ENCODE data around the gene FBXL13. TPM values are rescaled to one million over a fixed set of nuclear protein-coding genes. Genes with fewer than 3 reads are reported as not detected.

Gene FBXL13
- total and polyA plus RNA-seq, 2 of the 8 experiments (the other 6 are each of a cell fraction or from before 2014, with no cell fraction given), result 1.2 to 2.8 TPM

- Histone ChIP-seq H4K5ac (ENCODE audit: insufficient read length, low read depth, low read length) (no peak overlapping the region), H2BK5ac (ENCODE audit: low read depth, low read length) (no peak overlapping the region), H2AFZ (ENCODE audit: low read length) (no peak overlapping the region), H3K79me2 (ENCODE audit: control insufficient read depth in 1 of 2, insufficient read depth in 2 of 2, low read length in 2 of 2) (no peaks in the 10 kb centered on the region), H4K20me1 (replicated peaks in 1 of 2; ENCODE audit: control insufficient read depth in 1 of 2, insufficient read depth in 2 of 2, low read length in 2 of 2) (no peaks in the 10 kb centered on the region), H3K27ac (ENCODE audit: low read depth, low read length) (no peak overlapping the region), H4K8ac (ENCODE audit: extremely low read depth, insufficient read depth, low read length) (no peak overlapping the region), H3K14ac (ENCODE audit: insufficient read length) (no peak overlapping the region), H3K4me1 (replicated peaks in 1 of 4; ENCODE audit: control insufficient read depth in 3 of 4, insufficient read depth in 4 of 4, low read length in 3 of 4) (no peaks in the 10 kb centered on the region), H3K23ac (ENCODE audit: insufficient read length) (no peak overlapping the region), H3K4me2 (ENCODE audit: insufficient read depth in 1 of 2, low read depth in 2 of 2, low read length in 2 of 2) (no peak overlapping the region), H2BK15ac (ENCODE audit: low read length) (no peak overlapping the region), H4K91ac (replicated peaks; ENCODE audit: insufficient read length, low read length) (no peak overlapping the region), H2AK5ac (ENCODE audit: low read depth, low read length) (no peak overlapping the region), H3K4me3 (ENCODE audit: extremely low read depth in 1 of 4, insufficient read depth in 2 of 4, low read depth in 3 of 4, low read length in 4 of 4) (no peak overlapping the region), H3K9ac (replicated peaks in 1 of 4; ENCODE audit: extremely low read depth in 1 of 4, low read depth in 3 of 4, low read length in 3 of 4) (no peak overlapping the region), H3K23me2 (ENCODE audit: low read depth, low read length) (no peaks in the 10 kb centered on the region), H2BK12ac (ENCODE audit: low read depth, low read length) (no peak overlapping the region), H3K18ac (ENCODE audit: extremely low read depth, low read length) (no peak overlapping the region), H3K56ac (replicated peaks; ENCODE audit: insufficient read length, low read depth, low read length) (no peak overlapping the region), H3K36me3 (ENCODE audit: control insufficient read depth in 2 of 4, insufficient read depth in 4 of 4, low read length in 3 of 4) (no peaks in the 10 kb centered on the region), H3K4ac (replicated peaks; ENCODE audit: insufficient read length, low read depth, low read length) (no peak overlapping the region), H3K79me1 (ENCODE audit: low read depth, low read length) (no peaks in the 10 kb centered on the region), H3K9me3 (ENCODE audit: insufficient read depth in 2 of 2, low read depth in 1 of 2, low read length in 1 of 2) (peaks cover 2 to 12% of the 10 kb centered on the region in 2 experiments; a peak in 3 of 4 replicates), H2BK20ac (ENCODE audit: low read length) (no peak overlapping the region), H2BK120ac (replicated peaks; ENCODE audit: low read depth, low read length) (no peak overlapping the region), H3K27me3 (replicated peaks in 1 of 4; ENCODE audit: control insufficient read depth in 3 of 4, extremely low read depth in 1 of 4, insufficient read depth in 3 of 4, low read length in 3 of 4) (no peaks in the 10 kb centered on the region)
- FAIRE-seq (no peak), DNase-seq (ENCODE audit: low read depth in 1 of 2, low spot score in 2 of 2) (no peak)
- 80 to 100% methylated on average over 1 of the region's 1 CpG for WGBS, 2 experiments (ENCODE audit: extremely low coverage in 1 of 2, insufficient coverage in 1 of 2, insufficient read length in 1 of 2, insufficient replicate concordance in 2 of 2, low coverage in 1 of 2, low lambda C conversion rate in 2 of 2, missing lambda C conversion rate in 1 of 2)
- CTCF ChIA-PET (ENCODE audit: partially characterized antibody), result no interaction called here
- POLR2A ChIA-PET (ENCODE audit: partially characterized antibody), result no interaction called here
- TF ChIP-seq GABPA (IDR thresholded peaks at IDR 0.05; ENCODE audit: borderline replicate concordance, insufficient read depth, low read length) (no peak), E2F6 (IDR thresholded peaks at IDR 0.05) (no peak), GTF2F1 (IDR thresholded peaks at IDR 0.05; ENCODE audit: borderline replicate concordance, low read depth, low read length) (no peak), TEAD4 (IDR thresholded peaks at IDR 0.05; ENCODE audit: low read depth, low read length) (no peak), POU5F1 (IDR thresholded peaks at IDR 0.05; ENCODE audit: low read depth, low read length) (no peak), SIN3A (conservative IDR thresholded peaks at IDR 0.05 in 1 of 2, IDR thresholded peaks at IDR 0.05 in 1 of 2; ENCODE audit: low read depth in 1 of 2, low read length in 2 of 2) (no peak), HDAC2 (IDR thresholded peaks at IDR 0.05; ENCODE audit: borderline replicate concordance in 1 of 2, low read depth in 2 of 2, low read length in 2 of 2) (no peak), EZH2 (IDR thresholded peaks at IDR 0.05; ENCODE audit: low read depth, low read length, severe bottlenecking) (no peak)
Measured at GRCh38 chr7:103031781-103032180, 42.8 kb downstream of the FBXL13 start.

All from H1 (cell line).